ENCODE data around the gene LRRC71. TPM values are rescaled to one million over a fixed set of nuclear protein-coding genes. Genes with fewer than 3 reads are reported as not detected.

The LRRC71 gene
- total and polyA plus RNA-seq, 2 of the 4 experiments (the other 2 are of a cell fraction) = 0.50 TPM; not detected in 1

- Histone ChIP-seq H3K23ac (ENCODE audit: low read depth, low read length) (no peak overlapping the region), H3K18ac (ENCODE audit: low read depth, low read length) (no peak overlapping the region), H3K9me1 (ENCODE audit: insufficient read depth, low read length) (no peaks in the 10 kb centered on the region), H3K4ac (ENCODE audit: low read depth, low read length) (no peak overlapping the region), H2BK5ac (ENCODE audit: low read depth, low read length, poor library complexity, severe bottlenecking) (no peak overlapping the region), H3K79me1 (ENCODE audit: low read depth in 1 of 2, low read length in 2 of 2) (no peaks in the 10 kb centered on the region), H2AK5ac (ENCODE audit: low read depth, low read length) (no peak overlapping the region), H4K8ac (ENCODE audit: low read depth in 2 of 2, low read length in 2 of 2) (no peak overlapping the region), H3K56ac (ENCODE audit: extremely low read depth, insufficient read depth, low read length) (no peak overlapping the region), H3K9ac (ENCODE audit: low read depth, low read length) (no peak overlapping the region), H3K4me2 (ENCODE audit: low read depth, low read length) (no peak overlapping the region), H3K36me3 (ENCODE audit: control insufficient read depth, insufficient read depth, low read length) (no peaks in the 10 kb centered on the region), H4K91ac (ENCODE audit: insufficient read depth, low read depth, low read length) (no peak overlapping the region), H3K4me3 (ENCODE audit: insufficient read depth, low read depth, low read length) (no peak overlapping the region), H2BK15ac (ENCODE audit: low read depth, low read length) (no peak overlapping the region), H3K9me3 (ENCODE audit: control insufficient read depth, insufficient read depth, low read length) (no peaks in the 10 kb centered on the region), H2BK20ac (ENCODE audit: low read depth, low read length) (no peak overlapping the region), H3K27me3 (ENCODE audit: control insufficient read depth, insufficient read depth, low read length) (peaks cover 60% of the 10 kb centered on the region), H3K14ac (replicated peaks; ENCODE audit: low read depth, low read length) (no peak overlapping the region), H3K27ac (ENCODE audit: insufficient read depth, low read length) (no peak overlapping the region), H4K5ac (ENCODE audit: low read depth, low read length) (no peak overlapping the region), H4K20me1 (ENCODE audit: insufficient read depth, low read length) (no peaks in the 10 kb centered on the region), H2BK120ac (ENCODE audit: low read depth, low read length) (no peak overlapping the region), H2AFZ (replicated peaks; ENCODE audit: low read length, poor library complexity) (no peak overlapping the region), H3K4me1 (ENCODE audit: control insufficient read depth, insufficient read depth, low read length) (no peaks in the 10 kb centered on the region), H2AK9ac (replicated peaks; ENCODE audit: low read depth, low read length, poor library complexity) (no peak overlapping the region)
- 26% methylated on average over 3 of the region's 6 CpGs; no CpG with 5 or more reads in 1 of the 2 experiments for WGBS, 2 experiments (ENCODE audit: extremely low coverage in 2 of 2, insufficient read length in 1 of 2)
- dilution Hi-C loops (cut with HindIII; ENCODE audit: low sequenced_read_pairs, unreplicated experiment) = no loop called here
- ChIA-PET POLR2A (ENCODE audit: unreplicated experiment) (no interaction called here), CTCF (interaction anchor here (1.0 kb wide), 1 partner anchor 40 kb away, joined by 3 read pairs; no protein-coding TSS in a partner anchor)
- intact Hi-C loops (cut with micrococcal nuclease) = no loop called here
- no peak for TF ChIP-seq RFX5 (IDR thresholded peaks at IDR 0.05; ENCODE audit: low read depth, low read length)
- TF ChIP-seq BHLHE40 (IDR thresholded peaks at IDR 0.05; ENCODE audit: low read depth, low read length) = no peak
- no peak for TF ChIP-seq CHD1 (IDR thresholded peaks at IDR 0.05; ENCODE audit: low read depth, low read length)
- no peak for TF ChIP-seq RCOR1 (IDR thresholded peaks at IDR 0.05; ENCODE audit: insufficient replicate concordance, low read length)
- no peak for TF ChIP-seq POLR2A (IDR thresholded peaks at IDR 0.05; ENCODE audit: low read depth, low read length)
- TF ChIP-seq NFE2L2 (IDR thresholded peaks at IDR 0.05; ENCODE audit: low read depth, low read length) = no peak
- TF ChIP-seq CEBPB (IDR thresholded peaks at IDR 0.05; ENCODE audit: low read depth, low read length) = no peak
- TF ChIP-seq MAZ (IDR thresholded peaks at IDR 0.05; ENCODE audit: borderline replicate concordance, low read depth, low read length) = no peak
- in situ Hi-C loops (cut with MboI; ENCODE audit: low sequenced_read_pairs) = loop anchor here (10.0 kb wide), 1 partner anchor 193 kb away; no protein-coding TSS in a partner anchor
- no TSS peak for BruUV-seq (replicated peaks)
- DNase-seq = no peak
- no peak for ATAC-seq (ENCODE audit: low read depth)
Measured at GRCh38 chr1:156887734-156888133, 32.7 kb upstream of the LRRC71 start.

All from IMR-90 (cell line).